Hematopoietic multipotent progenitor cell treated with erythropoietin and hydrocortisone succinate and interleukin-3 and kit ligand, for 8 days (in vitro differentiated cells): ENCODE results near the gene PDE4A.

Experiments used
- DNase-seq: peaks from one replicate; pipeline ENCODE4 v3.0.0-alpha.2; 2015

PDE4A gene

GRCh38 chr19:10516671-10517286 lies 96.4 kb downstream of the PDE4A start:
- no peak for DNase-seq

- DNase-seq, result no peak
These were observed 97.0 kb downstream of the PDE4A start, which contains the start of gene S1PR5 for GRCh38 chr19:10517361-10517759. S1PR5 (minus strand) TSS chr19:10517447; CDS start chr19:10515011, 2,436 bp downstream.

GRCh38 chr19:10517760-10518443 lies 97.6 kb downstream of the PDE4A start:
- DNase-seq, result peak; percentile 37

GRCh38 chr19:10518444-10519361 lies 98.4 kb downstream of the PDE4A start:
- DNase-seq, result no peak
